ENCODE results near the gene NR5A2.

DNA sequence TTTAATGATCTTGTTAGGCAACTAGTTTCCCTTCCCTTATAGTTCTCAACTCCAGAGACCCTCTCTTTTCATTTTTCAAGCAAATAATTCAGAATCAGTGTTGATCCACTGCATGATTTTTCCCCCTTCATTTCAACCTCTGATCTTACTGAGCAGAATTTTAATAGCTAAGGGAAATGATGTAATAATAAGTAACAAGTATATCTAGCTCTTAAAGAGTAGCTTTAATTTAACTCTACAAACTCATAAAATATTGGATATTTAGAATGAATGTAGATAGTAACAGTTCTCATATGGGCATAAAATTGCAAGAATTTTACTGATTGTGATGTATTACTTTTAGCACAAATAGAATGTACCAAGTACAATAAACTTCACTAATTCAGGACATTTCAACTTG, 130.2 kb downstream of the NR5A2 start:
- TF ChIP-seq, protein P1, sequence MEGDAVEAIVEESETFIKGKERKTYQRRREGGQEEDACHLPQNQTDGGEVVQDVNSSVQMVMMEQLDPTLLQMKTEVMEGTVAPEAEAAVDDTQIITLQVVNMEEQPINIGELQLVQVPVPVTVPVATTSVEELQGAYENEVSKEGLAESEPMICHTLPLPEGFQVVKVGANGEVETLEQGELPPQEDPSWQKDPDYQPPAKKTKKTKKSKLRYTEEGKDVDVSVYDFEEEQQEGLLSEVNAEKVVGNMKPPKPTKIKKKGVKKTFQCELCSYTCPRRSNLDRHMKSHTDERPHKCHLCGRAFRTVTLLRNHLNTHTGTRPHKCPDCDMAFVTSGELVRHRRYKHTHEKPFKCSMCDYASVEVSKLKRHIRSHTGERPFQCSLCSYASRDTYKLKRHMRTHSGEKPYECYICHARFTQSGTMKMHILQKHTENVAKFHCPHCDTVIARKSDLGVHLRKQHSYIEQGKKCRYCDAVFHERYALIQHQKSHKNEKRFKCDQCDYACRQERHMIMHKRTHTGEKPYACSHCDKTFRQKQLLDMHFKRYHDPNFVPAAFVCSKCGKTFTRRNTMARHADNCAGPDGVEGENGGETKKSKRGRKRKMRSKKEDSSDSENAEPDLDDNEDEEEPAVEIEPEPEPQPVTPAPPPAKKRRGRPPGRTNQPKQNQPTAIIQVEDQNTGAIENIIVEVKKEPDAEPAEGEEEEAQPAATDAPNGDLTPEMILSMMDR (optimal IDR thresholded peaks at IDR 0.05 in 1 of 3, IDR thresholded peaks at IDR 0.05 in 1 of 3, conservative IDR thresholded peaks at IDR 0.05 in 1 of 3; ENCODE audit: extremely low read depth in 1 of 3, insufficient read depth in 2 of 3, low read length in 3 of 3), result no peak
- no peak for TF ChIP-seq EZH2 (IDR thresholded peaks at IDR 0.05; ENCODE audit: low read length)

Measured in keratinocyte (primary cell).